Stomach (tissue), 4 donors: ENCODE data around the gene PIN1.
"Not testable (repeated sequence)": the region's sequence is repeated elsewhere in the genome, so short reads cannot be mapped to it uniquely, and the experiment has no call there.

Experiments
- CTCF ChIP-seq, 7 experiments: fragments of 450-650 bp in 4 of 7; fragments of 200-600 bp in 3 of 7; sonication (generic) in 3 of 7; IDR thresholded peaks; one replicate each; pipeline ENCODE4 v1.5.1; 2016 to 2019; ENCODE audit warnings: antibody characterized with exemption in 7 of 7, control low read depth in 2 of 7, mild to moderate bottlenecking in 1 of 7
- POLR2A ChIP-seq, 4 donors: fragments of 450-650 bp; IDR thresholded peaks; one replicate each; pipeline ENCODE4 v1.6.1; 2016; ENCODE audit warnings: antibody characterized with exemption in 4 of 4, control low read depth in 2 of 4, mild to moderate bottlenecking in 1 of 4, moderate library complexity in 1 of 4
- POLR2AphosphoS5 ChIP-seq, 3 donors: sonication (generic); formaldehyde crosslinking; IDR thresholded peaks; one replicate each; pipeline ENCODE4 v1.6.1; 2016; ENCODE audit warnings: antibody characterized with exemption in 3 of 3

DNA sequence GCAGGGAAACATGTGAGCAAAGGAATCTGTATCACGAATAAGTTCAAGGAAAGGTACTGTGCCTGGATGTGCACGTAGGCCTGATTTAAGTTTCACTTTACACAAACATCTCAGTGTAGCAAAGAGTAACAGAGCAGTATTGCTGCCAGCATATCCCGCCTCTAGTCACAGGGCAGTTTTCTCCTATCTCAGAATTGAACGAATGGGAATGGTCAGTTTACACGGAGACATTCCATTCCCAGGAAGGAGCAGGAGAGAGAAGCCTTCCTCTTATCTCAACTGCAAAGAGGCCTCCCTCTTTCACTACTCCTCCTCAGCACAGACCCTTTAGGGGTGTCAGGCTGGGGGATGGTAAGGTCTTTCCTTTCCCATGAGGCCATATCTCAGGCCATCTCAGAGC, 45.5 kb upstream of the PIN1 start:
- not testable (repeated sequence) for TF ChIP-seq CTCF, POLR2AphosphoS5, POLR2A (IDR thresholded peaks at IDR 0.05)
